ENCODE data around the gene BBS12.

GRCh38 chr4:122781486-122781885 lies 49.0 kb downstream of the BBS12 start:
- TF ChIP-seq USF1 (IDR thresholded peaks at IDR 0.05; ENCODE audit: borderline replicate concordance, low read depth) (no peak), POLR2AphosphoS5 (IDR thresholded peaks at IDR 0.05; ENCODE audit: low read depth, low read length) (no peak), CTCF (IDR thresholded peaks at IDR 0.05) (no peak), RAD21 (IDR thresholded peaks at IDR 0.05; ENCODE audit: low read length) (no peak), SMC3 (IDR thresholded peaks at IDR 0.05; ENCODE audit: low read depth, low read length) (no peak), EP300 (IDR thresholded peaks at IDR 0.05; ENCODE audit: borderline replicate concordance in 1 of 2, low read depth in 1 of 2, low read length in 1 of 2) (no peak), RXRA (IDR thresholded peaks at IDR 0.05; ENCODE audit: borderline replicate concordance, low read depth) (no peak), RFX5 (IDR thresholded peaks at IDR 0.05; ENCODE audit: low read length) (no peak), IRF3 (IDR thresholded peaks at IDR 0.05; ENCODE audit: low read depth, low read length) (no peak), REST (IDR thresholded peaks at IDR 0.05; ENCODE audit: low read depth, low read length) (no peak), TAF1 (IDR thresholded peaks at IDR 0.05; ENCODE audit: borderline replicate concordance, low read depth, low read length) (no peak)
